ENCODE results near the gene PDE5A. TPM values are rescaled to one million over a fixed set of nuclear protein-coding genes. Genes with fewer than 3 reads are reported as not detected.
A peak's percentile ranks its signal among the peaks of the same experiment; 100 is the strongest.

Gene PDE5A
- total RNA-seq, 2 donors from 2014 or later, result 12.5 to 31.9 TPM

DNA sequence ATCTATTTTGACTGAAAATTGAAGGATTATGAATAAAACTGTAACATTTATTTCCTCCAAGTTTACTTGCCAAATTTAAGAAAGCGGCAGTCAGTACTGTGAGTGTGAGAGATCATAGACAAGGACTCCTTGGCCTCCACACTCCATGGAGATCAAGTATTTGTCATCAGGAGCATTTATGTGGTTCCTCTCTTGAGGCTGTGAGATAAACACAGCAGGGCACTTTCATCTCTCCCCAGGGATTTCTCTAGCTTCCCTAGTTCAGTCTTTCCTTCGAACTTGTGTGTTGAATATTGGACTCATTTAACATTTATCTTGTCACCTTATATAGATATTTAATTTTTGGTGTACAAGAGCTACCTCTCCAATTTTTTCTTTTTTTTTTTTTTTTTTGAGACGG, 40.8 kb downstream of the PDE5A start:
- peaks cover 15% of the 10 kb centered on the region for H3K4me1 ChIP-seq
- no peaks in the 10 kb centered on the region for H3K36me3 ChIP-seq (replicated peaks in 1 of 2; ENCODE audit: insufficient read depth in 1 of 2, low read depth in 2 of 2)
- ATAC-seq (no peak), DNase-seq (no peak)
- H3K9me3 ChIP-seq, result no peaks in the 10 kb centered on the region
- WGBS, 2 donors, result 86 to 89% methylated on average over 3 of the region's 3 CpGs
- no peak overlapping the region for H3K27ac ChIP-seq
- intact Hi-C loops (cut with DNase I), result no loop called here
- H3K4me3 ChIP-seq, result no peak overlapping the region
- TF ChIP-seq, protein P1, sequence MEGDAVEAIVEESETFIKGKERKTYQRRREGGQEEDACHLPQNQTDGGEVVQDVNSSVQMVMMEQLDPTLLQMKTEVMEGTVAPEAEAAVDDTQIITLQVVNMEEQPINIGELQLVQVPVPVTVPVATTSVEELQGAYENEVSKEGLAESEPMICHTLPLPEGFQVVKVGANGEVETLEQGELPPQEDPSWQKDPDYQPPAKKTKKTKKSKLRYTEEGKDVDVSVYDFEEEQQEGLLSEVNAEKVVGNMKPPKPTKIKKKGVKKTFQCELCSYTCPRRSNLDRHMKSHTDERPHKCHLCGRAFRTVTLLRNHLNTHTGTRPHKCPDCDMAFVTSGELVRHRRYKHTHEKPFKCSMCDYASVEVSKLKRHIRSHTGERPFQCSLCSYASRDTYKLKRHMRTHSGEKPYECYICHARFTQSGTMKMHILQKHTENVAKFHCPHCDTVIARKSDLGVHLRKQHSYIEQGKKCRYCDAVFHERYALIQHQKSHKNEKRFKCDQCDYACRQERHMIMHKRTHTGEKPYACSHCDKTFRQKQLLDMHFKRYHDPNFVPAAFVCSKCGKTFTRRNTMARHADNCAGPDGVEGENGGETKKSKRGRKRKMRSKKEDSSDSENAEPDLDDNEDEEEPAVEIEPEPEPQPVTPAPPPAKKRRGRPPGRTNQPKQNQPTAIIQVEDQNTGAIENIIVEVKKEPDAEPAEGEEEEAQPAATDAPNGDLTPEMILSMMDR (IDR thresholded peaks at IDR 0.05), result no peak
- TF ChIP-seq POLR2A (IDR thresholded peaks at IDR 0.05), result no peak
- no peaks in the 10 kb centered on the region for H3K27me3 ChIP-seq

DNA sequence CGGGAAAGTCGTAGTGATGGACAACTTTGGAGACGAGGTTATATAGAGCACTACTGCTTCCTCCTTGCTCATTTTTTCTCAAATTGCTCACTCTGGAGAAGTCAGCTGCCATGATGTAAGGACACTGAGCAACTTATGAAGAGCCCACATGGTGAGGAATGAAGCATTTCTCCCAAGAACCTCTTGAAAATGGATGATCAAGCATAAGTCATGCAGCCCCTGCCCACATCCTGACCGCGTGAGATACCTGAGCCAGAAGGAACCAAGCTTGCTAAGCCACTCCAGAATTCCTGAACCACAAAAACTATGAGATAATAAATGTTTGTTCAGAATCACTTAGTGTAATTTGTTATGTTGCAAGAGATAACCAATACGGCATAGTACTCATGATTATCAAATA, 42.8 kb downstream of the PDE5A start:
- DNase-seq (no peak), ATAC-seq (no peak)
- intact Hi-C loops (cut with DNase I), result no loop called here
- TF ChIP-seq, protein P1 (IDR thresholded peaks at IDR 0.05), result no peak
- TF ChIP-seq POLR2A (IDR thresholded peaks at IDR 0.05), result no peak
- no peaks in the 10 kb centered on the region for H3K9me3 ChIP-seq
- H3K4me3 ChIP-seq, result no peak overlapping the region
- H3K36me3 ChIP-seq (replicated peaks in 1 of 2; ENCODE audit: insufficient read depth in 1 of 2, low read depth in 2 of 2), result no peaks in the 10 kb centered on the region
- peaks cover 8% of the 10 kb centered on the region for H3K4me1 ChIP-seq
- H3K27me3 ChIP-seq, result no peaks in the 10 kb centered on the region
- WGBS, 2 donors, result 92 to 93% methylated on average over 6 of the region's 6 CpGs
- no peak overlapping the region for H3K27ac ChIP-seq

DNA sequence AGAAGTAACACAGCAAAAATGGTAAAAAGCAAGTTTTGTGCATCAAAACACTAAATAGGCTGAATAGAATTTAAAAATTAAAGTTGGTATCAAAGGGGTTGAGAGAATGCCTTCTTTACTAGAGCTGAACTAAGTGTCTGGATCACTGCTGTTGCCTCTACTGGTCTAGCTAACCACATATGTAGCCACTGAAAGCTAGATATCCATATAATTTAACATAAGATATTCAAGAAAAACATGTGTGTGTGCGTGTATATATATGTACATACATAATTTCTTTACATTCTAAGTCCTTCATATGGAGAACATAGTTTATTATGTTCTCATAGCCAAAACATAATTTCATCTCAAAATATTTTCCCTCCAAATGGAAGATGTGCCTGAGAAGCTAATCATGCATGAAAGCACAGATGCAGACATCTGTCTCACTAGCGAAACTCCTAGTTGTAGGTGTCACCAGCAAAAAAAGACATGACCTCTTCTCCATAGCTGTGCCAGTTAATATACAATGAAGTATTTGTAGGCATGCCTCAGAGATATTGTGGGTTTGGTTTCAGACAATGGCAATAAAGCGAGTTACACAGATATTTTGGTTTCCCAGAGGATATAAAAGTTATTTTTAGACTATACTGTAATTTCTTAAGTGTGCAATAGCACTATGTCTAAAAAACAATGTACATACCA, 47.3 kb downstream of the PDE5A start:
- WGBS, 2 donors, result 89 to 94% methylated on average over 3 of the region's 3 CpGs
- Histone ChIP-seq H3K4me1 (peaks cover 16% of the 10 kb centered on the region), H3K9me3 (no peaks in the 10 kb centered on the region), H3K4me3 (no peak overlapping the region), H3K27ac (peak overlapping the region in 1 of 4 donors; percentile 66), H3K27me3 (no peaks in the 10 kb centered on the region), H3K36me3 (replicated peaks in 1 of 2; ENCODE audit: insufficient read depth in 1 of 2, low read depth in 2 of 2) (no peaks in the 10 kb centered on the region)
- ATAC-seq (no peak), DNase-seq (no peak)
- intact Hi-C loops (cut with DNase I), result no loop called here
- TF ChIP-seq, protein P1 (IDR thresholded peaks at IDR 0.05), result no peak
- TF ChIP-seq POLR2A (IDR thresholded peaks at IDR 0.05), result no peak

DNA sequence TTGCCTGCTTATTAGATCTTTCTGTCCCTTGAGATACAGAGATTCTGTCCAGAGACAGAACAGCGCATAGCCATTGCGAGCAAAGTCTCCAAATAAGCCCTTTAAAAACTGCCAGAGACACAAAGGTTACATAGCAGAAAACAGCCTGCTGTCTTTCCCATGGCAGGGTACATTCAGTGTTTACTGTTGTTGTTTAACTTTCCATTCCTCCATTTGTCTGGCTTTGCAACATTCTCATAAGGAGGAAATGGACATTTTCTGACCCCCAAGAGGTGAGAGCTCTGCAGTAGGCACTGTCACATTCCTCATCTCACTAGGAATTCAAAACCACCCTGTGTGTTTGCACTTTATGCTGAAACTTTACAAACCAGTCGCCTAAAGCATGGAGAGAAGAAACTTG, 48.3 kb downstream of the PDE5A start:
- no peaks in the 10 kb centered on the region for H3K27me3 ChIP-seq
- H3K27ac ChIP-seq, result peak overlapping the region; percentile 59 to 69 (median 67)
- no peaks in the 10 kb centered on the region for H3K36me3 ChIP-seq (replicated peaks in 1 of 2; ENCODE audit: insufficient read depth in 1 of 2, low read depth in 2 of 2)
- 21 to 33% methylated on average over 3 of the region's 3 CpGs for WGBS, 2 donors
- TF ChIP-seq POLR2A (IDR thresholded peaks at IDR 0.05), result no peak
- TF ChIP-seq, protein P1 (IDR thresholded peaks at IDR 0.05), result no peak
- DNase-seq (peak in 2 of 4 donors; percentile 16 to 30), ATAC-seq (peak; percentile 77)
- peaks cover 16% of the 10 kb centered on the region for H3K4me1 ChIP-seq
- intact Hi-C loops (cut with DNase I), result no loop called here
- no peak overlapping the region for H3K4me3 ChIP-seq
- H3K9me3 ChIP-seq, result no peaks in the 10 kb centered on the region

DNA sequence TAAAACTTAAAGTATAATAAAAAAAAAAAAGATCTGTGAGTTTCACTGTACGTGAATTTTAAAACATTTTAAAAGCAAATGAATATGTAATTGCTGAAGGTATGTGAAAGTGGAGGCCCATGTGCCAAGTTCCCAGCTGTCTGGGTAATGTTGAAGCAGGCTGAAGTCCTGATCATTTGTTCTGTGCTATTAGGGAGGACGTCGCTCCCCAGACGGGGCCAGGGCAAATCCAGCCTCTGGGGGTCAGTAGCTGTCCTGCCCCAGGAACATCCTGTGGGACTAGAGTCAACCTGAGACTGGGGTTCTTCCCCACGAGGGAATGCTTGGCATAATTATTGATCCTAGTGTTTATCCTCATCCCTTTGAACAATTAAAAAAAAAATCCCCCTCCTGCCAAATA, 48.8 kb downstream of the PDE5A start:
- WGBS, 2 donors, result 44 to 45% methylated on average over 5 of the region's 5 CpGs
- intact Hi-C loops (cut with DNase I), result no loop called here
- DNase-seq (peak; percentile 17 to 33 (median 22)), ATAC-seq (peak; percentile 71)
- TF ChIP-seq POLR2A (IDR thresholded peaks at IDR 0.05), result no peak
- TF ChIP-seq, protein P1 (IDR thresholded peaks at IDR 0.05), result no peak
- Histone ChIP-seq H3K4me1 (peaks cover 16% of the 10 kb centered on the region), H3K4me3 (no peak overlapping the region), H3K27ac (peak overlapping the region; percentile 59 to 69 (median 67)), H3K36me3 (replicated peaks in 1 of 2; ENCODE audit: insufficient read depth in 1 of 2, low read depth in 2 of 2) (no peaks in the 10 kb centered on the region), H3K9me3 (no peaks in the 10 kb centered on the region), H3K27me3 (no peaks in the 10 kb centered on the region)
